Activated CD4-positive, alpha-beta T cell treated with anti-CD3 and anti-CD28 coated beads for 36 hours (primary cell): ENCODE measurements around the gene MAGEA3. TPM values are rescaled to one million over a fixed set of nuclear protein-coding genes. Genes with fewer than 3 reads are reported as not detected.
"Not testable (repeated sequence)": the region's sequence is repeated elsewhere in the genome, so short reads cannot be mapped to it uniquely, and the experiment has no call there.

Source experiments
- ATAC-seq: fragments of 200-7000 bp; cut with Tn5 transposase; one replicate; pipeline ENCODE4 v1.10.0; 2021; ENCODE audit warnings: mild to moderate bottlenecking, moderate library complexity
- CTCF ChIA-PET: fragments of 350-600 bp; sonication (Branson Sonifier 250); formaldehyde crosslinking; loops from one replicate; lab custom pipeline; 2021; ENCODE audit warnings: antibody characterized with exemption; lab: Charles Lee
- POLR2A ChIA-PET: fragments of 350-600 bp; sonication (Branson Sonifier 250); formaldehyde crosslinking; loops from one replicate; lab custom pipeline; 2021; ENCODE audit warnings: antibody characterized with exemption, inconsistent platforms; lab: Charles Lee
- DNase-seq: peaks from one replicate; pipeline ENCODE4 v3.0.0-alpha.2; 2020
- H3K27ac Mint-ChIP-seq: one replicate; pipeline ENCODE4 v1.8.0; 2021; ENCODE audit warnings: mixed read lengths
- H3K27me3 Mint-ChIP-seq: one replicate; pipeline ENCODE4 v1.8.0; 2021; ENCODE audit warnings: mixed read lengths
- H3K36me3 Mint-ChIP-seq: one replicate; pipeline ENCODE4 v1.8.0; 2021; ENCODE audit warnings: low read depth, mixed read lengths
- H3K4me1 Mint-ChIP-seq: one replicate; pipeline ENCODE4 v1.8.0; 2021; ENCODE audit warnings: mixed read lengths
- H3K4me3 Mint-ChIP-seq: one replicate; pipeline ENCODE4 v1.8.0; 2021; ENCODE audit warnings: mild to moderate bottlenecking, moderate library complexity, mixed read lengths
- H3K9me3 Mint-ChIP-seq: one replicate; pipeline ENCODE4 v1.8.0; 2021; ENCODE audit warnings: low read depth, mixed read lengths
- intact Hi-C, 2 experiments: fragments of 100-400 bp; cut with DNase I in 1 of 2; cut with micrococcal nuclease in 1 of 2; formaldehyde crosslinking; loops; one replicate each; pipeline versions ENCODE4 v1.14.2 to v1.15.1; 2022 to 2024; cut with DNase I, micrococcal nuclease
- total RNA-seq, 2 experiments: library from RNA; stranded (reverse); gene quantifications; one replicate each; pipeline ENCODE4 v1.2.3, GENCODE V29; 2021

Gene MAGEA3, protein sequence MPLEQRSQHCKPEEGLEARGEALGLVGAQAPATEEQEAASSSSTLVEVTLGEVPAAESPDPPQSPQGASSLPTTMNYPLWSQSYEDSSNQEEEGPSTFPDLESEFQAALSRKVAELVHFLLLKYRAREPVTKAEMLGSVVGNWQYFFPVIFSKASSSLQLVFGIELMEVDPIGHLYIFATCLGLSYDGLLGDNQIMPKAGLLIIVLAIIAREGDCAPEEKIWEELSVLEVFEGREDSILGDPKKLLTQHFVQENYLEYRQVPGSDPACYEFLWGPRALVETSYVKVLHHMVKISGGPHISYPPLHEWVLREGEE
- not detected for total RNA-seq

DNA sequence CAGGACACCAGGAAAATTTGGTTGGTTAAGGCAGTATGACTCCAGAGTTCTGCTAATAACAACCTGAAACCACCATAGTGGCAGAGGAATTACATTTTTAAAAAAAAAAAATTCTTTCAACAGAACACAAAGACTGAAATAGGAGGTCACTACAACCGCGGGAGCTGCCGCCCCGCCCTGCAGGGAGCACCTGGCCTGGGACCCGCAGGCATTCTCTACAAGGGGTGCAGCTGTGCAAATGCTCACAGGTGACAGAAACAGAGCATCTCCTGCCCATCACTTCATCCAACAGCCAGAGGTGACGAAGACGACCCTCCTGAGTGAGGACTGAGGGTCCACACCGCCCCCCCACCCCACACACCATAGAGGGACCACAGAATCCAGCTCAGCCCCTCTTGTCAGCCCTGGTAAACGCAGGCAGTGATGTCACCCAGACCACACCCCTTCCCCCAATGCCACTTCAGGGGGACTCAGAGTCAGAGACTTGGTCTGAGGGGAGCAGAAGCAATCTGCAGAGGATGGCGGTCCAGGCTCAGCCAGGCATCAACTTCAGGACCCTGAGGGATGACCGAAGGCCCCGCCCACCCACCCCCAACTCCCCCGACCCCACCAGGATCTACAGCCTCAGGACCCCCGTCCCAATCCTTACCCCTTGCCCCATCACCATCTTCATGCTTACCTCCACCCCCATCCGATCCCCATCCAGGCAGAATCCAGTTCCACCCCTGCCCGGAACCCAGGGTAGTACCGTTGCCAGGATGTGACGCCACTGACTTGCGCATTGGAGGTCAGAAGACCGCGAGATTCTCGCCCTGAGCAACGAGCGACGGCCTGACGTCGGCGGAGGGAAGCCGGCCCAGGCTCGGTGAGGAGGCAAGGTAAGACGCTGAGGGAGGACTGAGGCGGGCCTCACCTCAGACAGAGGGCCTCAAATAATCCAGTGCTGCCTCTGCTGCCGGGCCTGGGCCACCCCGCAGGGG is at the start of gene MAGEA3:
MAGEA3 (plus strand) TSS at position 843 of the 980 bp plus-strand sequence. CDS start 2,039 bp downstream, outside the sequence.
- DNase-seq, ATAC-seq, CTCF ChIA-PET, H3K27me3 Mint-ChIP-seq, H3K9me3 Mint-ChIP-seq, H3K4me1 Mint-ChIP-seq, H3K27ac Mint-ChIP-seq, H3K36me3 Mint-ChIP-seq, POLR2A ChIA-PET, H3K4me3 Mint-ChIP-seq, intact Hi-C loops: not testable (repeated sequence)

DNA sequence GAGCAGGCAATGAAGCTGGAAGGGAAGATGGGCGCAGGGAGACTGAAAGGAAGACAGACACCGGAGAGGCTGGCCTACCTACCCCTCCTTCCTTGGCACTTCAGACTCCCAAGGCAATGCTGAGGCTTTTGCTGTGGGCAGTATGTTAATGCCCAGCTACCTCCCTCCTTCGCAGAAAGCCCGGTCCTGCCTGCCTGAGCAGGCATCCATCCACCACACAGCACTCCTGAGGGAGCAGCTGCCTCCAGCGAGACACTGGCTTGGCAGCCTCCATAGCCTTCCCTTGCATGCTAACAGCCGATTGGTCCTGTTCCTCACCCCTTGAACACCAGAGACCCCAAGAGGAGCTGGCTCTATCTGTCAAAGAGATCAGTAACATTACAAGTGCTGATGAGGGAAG is 46.5 kb upstream of the MAGEA3 start:
- no peaks in the 10 kb centered on the region for H3K4me1 Mint-ChIP-seq
- CTCF ChIA-PET: no interaction called here
- no peak overlapping the region for H3K4me3 Mint-ChIP-seq
- no peaks in the 10 kb centered on the region for H3K36me3 Mint-ChIP-seq
- intact Hi-C loops: no loop called here
- DNase-seq: no peak
- POLR2A ChIA-PET: no interaction called here
- H3K9me3 Mint-ChIP-seq: no peaks in the 10 kb centered on the region
- no peak overlapping the region for H3K27ac Mint-ChIP-seq
- peaks cover 4% of the 10 kb centered on the region for H3K27me3 Mint-ChIP-seq
- ATAC-seq: no peak

DNA sequence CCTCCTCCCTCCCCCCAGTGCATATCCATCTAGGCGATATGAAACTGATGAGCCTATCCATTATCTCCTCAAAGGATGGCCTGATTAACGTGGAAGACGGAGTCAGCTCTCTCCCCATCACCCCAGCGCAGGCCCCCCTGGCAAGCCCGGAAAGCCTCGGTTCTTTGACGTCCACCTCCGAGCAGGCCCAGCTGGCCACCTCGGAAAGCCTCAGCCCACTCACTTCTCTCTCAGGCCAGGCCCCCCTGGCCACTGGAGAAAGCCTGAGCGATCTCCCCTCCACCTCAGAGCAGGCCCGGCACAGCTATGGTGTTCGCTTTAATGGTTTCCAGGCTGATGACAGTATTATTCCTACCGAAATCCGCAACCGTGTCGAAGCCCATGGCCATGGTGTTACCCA is 46.1 kb upstream of the MAGEA3 start:
- Mint-ChIP-seq H3K9me3 (no peaks in the 10 kb centered on the region), H3K27ac (no peak overlapping the region), H3K27me3 (peaks cover 5% of the 10 kb centered on the region), H3K4me1 (no peaks in the 10 kb centered on the region), H3K36me3 (no peaks in the 10 kb centered on the region), H3K4me3 (no peak overlapping the region)
- DNase-seq (no peak), ATAC-seq (no peak)
- CTCF ChIA-PET: no interaction called here
- POLR2A ChIA-PET: no interaction called here
- intact Hi-C loops: no loop called here

DNA sequence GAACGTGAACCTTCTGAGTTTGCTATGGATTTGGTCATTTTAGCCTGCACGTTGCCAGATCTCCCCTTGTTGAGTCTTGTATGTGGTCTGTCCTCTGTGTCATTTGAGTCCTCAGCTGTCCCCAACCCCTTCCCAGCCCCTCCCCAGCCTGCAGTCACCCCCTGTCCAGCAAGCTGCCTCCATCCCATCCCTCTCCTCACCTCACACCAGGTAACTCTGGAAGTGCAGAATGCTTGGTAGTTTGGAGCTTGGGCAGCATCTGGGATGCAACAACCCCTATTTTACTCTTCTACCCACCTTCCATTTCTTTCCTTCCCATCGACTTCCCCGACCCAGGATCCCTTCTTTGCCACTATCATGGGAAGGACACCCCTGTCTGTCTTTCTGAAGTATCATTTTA is 42.5 kb upstream of the MAGEA3 start:
- DNase-seq (no peak), ATAC-seq (no peak)
- H3K27ac Mint-ChIP-seq: no peak overlapping the region
- H3K4me1 Mint-ChIP-seq: no peaks in the 10 kb centered on the region
- intact Hi-C loops: no loop called here
- no peaks in the 10 kb centered on the region for H3K36me3 Mint-ChIP-seq
- ChIA-PET POLR2A (no interaction called here), CTCF (no interaction called here)
- no peak overlapping the region for H3K4me3 Mint-ChIP-seq
- peaks cover 4% of the 10 kb centered on the region for H3K27me3 Mint-ChIP-seq
- H3K9me3 Mint-ChIP-seq: no peaks in the 10 kb centered on the region

DNA sequence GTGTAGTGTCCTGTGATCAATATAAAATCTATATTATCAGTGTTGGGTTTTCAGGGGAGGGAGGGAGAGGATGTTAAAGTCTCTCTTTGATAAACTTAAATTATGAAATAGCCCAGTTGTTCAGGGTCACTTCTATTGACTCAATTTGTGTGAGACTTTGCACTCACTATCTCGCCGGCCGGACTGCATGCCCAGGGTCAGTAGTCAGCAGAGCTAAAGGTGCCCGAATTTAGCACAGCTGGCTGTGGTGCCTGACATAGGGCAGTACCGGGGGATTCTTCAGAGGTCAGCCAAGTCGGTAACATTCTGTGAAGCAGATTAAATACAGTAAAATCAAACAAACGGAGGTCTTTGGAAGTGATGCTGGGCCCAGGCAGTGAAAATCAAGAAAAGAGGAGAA is 41.7 kb upstream of the MAGEA3 start:
- Mint-ChIP-seq H3K27ac (no peak overlapping the region), H3K36me3 (no peaks in the 10 kb centered on the region), H3K27me3 (peaks cover 4% of the 10 kb centered on the region), H3K9me3 (no peaks in the 10 kb centered on the region), H3K4me1 (no peaks in the 10 kb centered on the region), H3K4me3 (no peak overlapping the region)
- ChIA-PET CTCF (no interaction called here), POLR2A (no interaction called here)
- no peak for ATAC-seq
- intact Hi-C loops: no loop called here
- DNase-seq: no peak

DNA sequence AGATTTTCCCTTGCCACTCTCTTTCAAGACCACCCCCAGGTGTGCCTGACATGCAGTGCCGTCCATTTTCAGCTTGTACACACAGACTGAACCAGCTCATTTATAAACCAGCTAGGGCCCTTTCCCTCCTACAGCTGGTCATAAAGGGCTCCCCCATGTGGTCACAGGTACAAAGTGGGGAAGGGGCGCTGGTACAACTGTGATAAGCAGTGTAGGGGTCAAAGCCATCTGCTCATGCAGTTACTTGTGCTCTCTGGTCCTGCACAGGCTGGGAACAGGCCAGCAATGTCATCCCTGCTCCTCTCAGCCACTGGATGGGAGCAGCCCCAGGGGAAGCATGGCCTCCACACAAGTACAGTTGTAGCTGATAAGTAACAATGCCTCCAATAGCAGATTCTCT is 40.3 kb upstream of the MAGEA3 start:
- no peaks in the 10 kb centered on the region for H3K9me3 Mint-ChIP-seq
- CTCF ChIA-PET: interaction anchor here (0.6 kb wide), 1 partner anchor 9 kb away, joined by 4 read pairs; no protein-coding TSS in a partner anchor
- H3K27me3 Mint-ChIP-seq: peaks cover 4% of the 10 kb centered on the region
- POLR2A ChIA-PET: no interaction called here
- DNase-seq (no peak), ATAC-seq (no peak)
- no peak overlapping the region for H3K27ac Mint-ChIP-seq
- no peaks in the 10 kb centered on the region for H3K4me1 Mint-ChIP-seq
- intact Hi-C loops: no loop called here
- H3K36me3 Mint-ChIP-seq: no peaks in the 10 kb centered on the region
- no peak overlapping the region for H3K4me3 Mint-ChIP-seq

DNA sequence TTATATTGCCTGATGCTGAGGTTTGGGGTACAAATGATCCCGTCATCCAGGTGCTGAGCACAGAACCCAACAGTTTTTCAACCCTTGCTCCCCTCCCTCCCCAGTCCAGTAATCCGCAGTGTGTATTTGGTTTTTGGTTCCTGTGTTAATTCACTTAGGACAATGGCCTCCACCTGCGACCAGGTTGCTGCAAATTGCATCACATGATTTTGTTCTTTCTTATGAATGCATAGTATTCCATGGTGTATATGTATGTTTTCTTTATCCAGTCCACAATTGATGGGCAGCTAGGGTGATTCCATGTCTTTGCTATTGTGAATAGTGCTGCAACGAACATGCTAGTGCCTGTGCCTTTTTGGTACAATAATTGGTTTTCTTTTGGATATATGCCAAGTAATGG is 35.5 kb upstream of the MAGEA3 start:
- ChIA-PET CTCF (no interaction called here), POLR2A (no interaction called here)
- Mint-ChIP-seq H3K4me3 (no peak overlapping the region), H3K4me1 (no peaks in the 10 kb centered on the region), H3K27ac (no peak overlapping the region), H3K27me3 (peaks cover 3% of the 10 kb centered on the region), H3K9me3 (no peaks in the 10 kb centered on the region), H3K36me3 (no peaks in the 10 kb centered on the region)
- intact Hi-C loops: no loop called here
- no peak for DNase-seq
- no peak for ATAC-seq

DNA sequence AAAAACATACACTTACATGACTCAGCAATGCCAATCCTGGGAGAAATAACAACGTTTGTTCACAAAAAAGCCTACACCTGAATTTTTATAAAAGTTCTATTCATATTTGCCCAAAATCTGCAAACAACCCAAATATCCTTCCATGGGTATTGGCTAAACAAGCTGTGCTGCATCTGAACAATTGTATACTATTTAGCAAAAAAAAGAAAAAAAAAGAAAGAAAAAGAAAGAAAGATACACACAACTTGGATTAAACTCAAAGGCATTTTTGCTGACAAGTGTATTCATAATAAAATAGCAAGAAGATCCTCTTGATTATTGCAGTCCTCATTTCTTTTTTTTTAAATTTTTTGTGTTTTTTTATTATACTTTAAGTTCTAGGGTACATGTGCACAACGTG is 24.5 kb upstream of the MAGEA3 start:
- intact Hi-C loops: no loop called here
- H3K9me3 Mint-ChIP-seq: no peaks in the 10 kb centered on the region
- no peaks in the 10 kb centered on the region for H3K4me1 Mint-ChIP-seq
- ChIA-PET POLR2A (no interaction called here), CTCF (no interaction called here)
- no peak for ATAC-seq
- no peak overlapping the region for H3K27ac Mint-ChIP-seq
- peaks cover 4% of the 10 kb centered on the region for H3K27me3 Mint-ChIP-seq
- H3K4me3 Mint-ChIP-seq: no peak overlapping the region
- no peak for DNase-seq
- H3K36me3 Mint-ChIP-seq: no peaks in the 10 kb centered on the region

DNA sequence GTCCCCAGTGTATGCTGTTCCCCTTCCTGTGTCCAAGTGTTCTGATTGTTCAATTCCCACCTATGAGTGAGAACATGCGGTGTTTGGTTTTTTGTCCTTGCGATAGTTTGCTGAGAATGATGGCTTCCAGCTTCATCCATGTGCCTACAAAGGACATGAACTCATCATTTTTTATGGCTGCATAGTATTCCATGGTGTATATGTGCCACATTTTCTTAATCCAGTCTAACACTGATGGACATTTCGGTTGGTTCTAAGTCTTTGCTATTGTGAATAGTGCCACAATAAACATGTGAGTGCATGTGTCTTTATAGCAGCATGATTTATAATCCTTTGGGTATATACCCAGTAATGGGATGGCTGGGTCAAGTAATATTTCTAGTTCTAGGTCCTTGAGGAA is 23.9 kb upstream of the MAGEA3 start:
- H3K27ac Mint-ChIP-seq, H3K4me3 Mint-ChIP-seq, CTCF ChIA-PET, H3K36me3 Mint-ChIP-seq, ATAC-seq, intact Hi-C loops, H3K9me3 Mint-ChIP-seq, H3K4me1 Mint-ChIP-seq, POLR2A ChIA-PET, DNase-seq, H3K27me3 Mint-ChIP-seq: not testable (repeated sequence)

DNA sequence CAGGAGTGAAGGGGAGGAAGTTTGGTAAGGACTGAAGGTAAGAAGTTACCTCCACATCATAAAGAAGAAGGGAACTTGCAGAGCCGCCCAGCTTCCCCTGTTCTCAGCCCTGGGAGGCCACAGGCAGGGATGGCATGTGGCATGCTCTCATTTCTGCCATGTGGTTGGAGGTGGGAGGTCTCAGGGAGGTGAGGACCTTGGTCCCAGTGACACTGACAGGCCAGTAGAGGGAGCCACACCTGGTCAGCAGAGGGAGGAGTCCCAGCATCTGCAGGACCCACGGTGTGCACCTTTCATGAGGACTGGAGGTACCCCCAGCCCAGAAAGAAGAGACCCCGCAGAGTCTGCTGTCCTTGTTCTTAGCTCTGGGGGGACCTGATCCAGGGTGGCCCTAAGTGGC is 17.6 kb upstream of the MAGEA3 start:
- H3K9me3 Mint-ChIP-seq, H3K4me3 Mint-ChIP-seq, H3K36me3 Mint-ChIP-seq, DNase-seq, CTCF ChIA-PET, H3K27ac Mint-ChIP-seq, intact Hi-C loops, H3K27me3 Mint-ChIP-seq, H3K4me1 Mint-ChIP-seq, POLR2A ChIA-PET: not testable (repeated sequence)
- ATAC-seq: peak; percentile 74

DNA sequence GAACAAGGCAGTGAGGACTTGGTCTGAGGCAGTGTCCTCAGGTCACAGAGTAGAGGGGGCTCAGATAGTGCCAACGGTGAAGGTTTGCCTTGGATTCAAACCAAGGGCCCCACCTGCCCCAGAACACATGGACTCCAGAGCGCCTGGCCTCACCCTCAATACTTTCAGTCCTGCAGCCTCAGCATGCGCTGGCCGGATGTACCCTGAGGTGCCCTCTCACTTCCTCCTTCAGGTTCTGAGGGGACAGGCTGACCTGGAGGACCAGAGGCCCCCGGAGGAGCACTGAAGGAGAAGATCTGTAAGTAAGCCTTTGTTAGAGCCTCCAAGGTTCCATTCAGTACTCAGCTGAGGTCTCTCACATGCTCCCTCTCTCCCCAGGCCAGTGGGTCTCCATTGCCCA is 1.8 kb downstream of the MAGEA3 start:
- POLR2A ChIA-PET: not testable (repeated sequence)

DNA sequence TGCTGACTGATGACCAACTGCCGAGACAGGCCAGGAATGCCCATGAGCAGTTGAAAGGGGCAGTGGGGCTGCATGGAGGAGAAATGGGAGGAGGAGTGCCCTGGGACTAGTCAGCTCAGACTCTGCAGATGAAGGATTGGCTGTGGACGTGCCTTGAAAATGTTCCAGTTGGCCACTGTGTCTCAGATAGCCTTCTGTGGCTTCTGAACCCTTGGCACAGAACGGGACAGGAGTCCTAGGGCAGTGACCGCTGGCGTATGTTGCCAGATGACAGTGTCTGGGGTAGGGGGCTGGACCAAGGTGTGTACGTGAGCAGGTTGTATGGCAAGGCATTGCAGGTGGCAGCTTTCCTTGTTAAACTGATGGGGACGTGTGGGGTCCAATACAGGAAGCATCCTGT is 7.9 kb downstream of the MAGEA3 start:
- POLR2A ChIA-PET, ATAC-seq, H3K4me1 Mint-ChIP-seq, H3K36me3 Mint-ChIP-seq, H3K27me3 Mint-ChIP-seq, H3K9me3 Mint-ChIP-seq, DNase-seq, CTCF ChIA-PET, intact Hi-C loops, H3K4me3 Mint-ChIP-seq, H3K27ac Mint-ChIP-seq: not testable (repeated sequence)

More for the DNA sequence above, 1.8 kb downstream of the MAGEA3 start:
- ATAC-seq, H3K4me3 Mint-ChIP-seq, intact Hi-C loops, H3K9me3 Mint-ChIP-seq, DNase-seq, H3K27me3 Mint-ChIP-seq, H3K4me1 Mint-ChIP-seq, H3K36me3 Mint-ChIP-seq, H3K27ac Mint-ChIP-seq, CTCF ChIA-PET: not testable (repeated sequence)
